ENCODE measurements around the gene CEND1. TPM values are rescaled to one million over a fixed set of nuclear protein-coding genes. Genes with fewer than 3 reads are reported as not detected.

Gene CEND1
- polyA plus RNA-seq, 1 donor, result 0.67 TPM

- no peak for DNase-seq
Observed at GRCh38 chr11:811446-812245, 21.8 kb upstream of the CEND1 start.

- no peak for DNase-seq
Observed at GRCh38 chr11:810040-810567, 20.2 kb upstream of the CEND1 start.

- peak; percentile 99 for DNase-seq
Observed at GRCh38 chr11:809287-810039, 19.6 kb upstream of the CEND1 start, which contains the start of gene RPLP2. TSS of gene RPLP2 (plus strand) at chr11:809967. CDS start at chr11:810235, 268 bp downstream.

GRCh38 chr11:808427-809286, 18.8 kb upstream of the CEND1 start:
- no peak for DNase-seq

GRCh38 chr11:804599-804964, 14.7 kb upstream of the CEND1 start:
- no peak for DNase-seq

- DNase-seq, result no peak
Observed at GRCh38 chr11:803770-804598, 14.1 kb upstream of the CEND1 start.

- DNase-seq, result no peak
Observed at GRCh38 chr11:803467-803742, 13.5 kb upstream of the CEND1 start.

GRCh38 chr11:802693-803466, 13.0 kb upstream of the CEND1 start:
- DNase-seq, result no peak

GRCh38 chr11:802018-802617, 12.2 kb upstream of the CEND1 start:
- no peak for DNase-seq

GRCh38 chr11:801097-801780, 11.3 kb upstream of the CEND1 start:
- no peak for DNase-seq

- no peak for DNase-seq
Observed at GRCh38 chr11:800473-800872, 10.6 kb upstream of the CEND1 start.

GRCh38 chr11:799641-800316, 9.9 kb upstream of the CEND1 start:
- no peak for DNase-seq

GRCh38 chr11:798093-798713, 8.3 kb upstream of the CEND1 start, which contains the start of gene SLC25A22:
TSS of gene SLC25A22 (minus strand) at chr11:798281. CDS start at chr11:795006, 3,275 bp downstream.
- DNase-seq, result peak; percentile 88

GRCh38 chr11:797296-798092, 7.6 kb upstream of the CEND1 start:
- peak; percentile 84 for DNase-seq

GRCh38 chr11:796565-797295, 6.8 kb upstream of the CEND1 start:
- DNase-seq, result no peak

- DNase-seq, result peak; percentile 78
Observed at GRCh38 chr11:795634-796564, 6.0 kb upstream of the CEND1 start.

Data from hindlimb muscle (tissue), 1 donor.